MM.1S (cell line): ENCODE data around the gene CTXN1.

Experiments used
- DNase-seq: peaks from one replicate; pipeline ENCODE4 v3.0.0-alpha.2; 2015
- H2AFZ ChIP-seq: fragments of 300-600 bp; sonication (generic); 2 replicates; pipeline ENCODE4 v1.6.0; 2016; ENCODE audit warnings: antibody characterized with exemption, low read length
- H3F3A ChIP-seq: fragments of 300-600 bp; sonication (generic); 2 replicates; pipeline ENCODE4 v1.6.1; 2016; ENCODE audit warnings: mild to moderate bottlenecking, antibody characterized with exemption, low read length, moderate library complexity, mixed read lengths; ENCODE audit not compliant: insufficient read depth
- H3K27ac ChIP-seq: fragments of 300-600 bp; sonication (generic); 2 replicates; pipeline ENCODE4 v1.5.1; 2016; ENCODE audit warnings: mild to moderate bottlenecking, low read length
- H3K27me3 ChIP-seq: fragments of 300-600 bp; sonication (generic); replicated peaks from 2 replicates; pipeline ENCODE4 v1.6.0; 2016; ENCODE audit warnings: low read length; ENCODE audit not compliant: insufficient read depth
- H3K36me3 ChIP-seq: fragments of 300-600 bp; sonication (generic); replicated peaks from 2 replicates; pipeline ENCODE4 v1.6.1; 2016; ENCODE audit warnings: mild to moderate bottlenecking, low read length, mixed read lengths; ENCODE audit not compliant: insufficient read depth
- H3K4me1 ChIP-seq: fragments of 300-600 bp; sonication (generic); 2 replicates; pipeline ENCODE4 v1.6.1; 2016; ENCODE audit warnings: low read length, mixed read lengths
- H3K4me2 ChIP-seq: fragments of 300-600 bp; sonication (generic); 2 replicates; pipeline ENCODE4 v1.6.0; 2016; ENCODE audit warnings: low read depth, low read length
- H3K4me3 ChIP-seq: fragments of 300-600 bp; sonication (generic); 2 replicates; pipeline ENCODE4 v1.5.1; 2016; ENCODE audit warnings: low read length, mixed read lengths
- H3K79me2 ChIP-seq: fragments of 300-600 bp; sonication (generic); 2 replicates; pipeline ENCODE4 v1.6.1; 2016; ENCODE audit warnings: mixed run types, low read length, mixed read lengths
- H3K9ac ChIP-seq: fragments of 300-600 bp; sonication (generic); 2 replicates; pipeline ENCODE4 v1.6.1; 2016; ENCODE audit warnings: low read length, mixed read lengths
- H3K9me2 ChIP-seq: fragments of 300-600 bp; sonication (generic); replicated peaks from 2 replicates; pipeline ENCODE4 v1.6.1; 2016; ENCODE audit warnings: mild to moderate bottlenecking, low read length, mixed read lengths; ENCODE audit not compliant: insufficient read depth
- H3K9me3 ChIP-seq: fragments of 300-600 bp; sonication (generic); replicated peaks from 2 replicates; pipeline ENCODE4 v1.6.1; 2016; ENCODE audit warnings: mild to moderate bottlenecking, low read length, mixed read lengths; ENCODE audit not compliant: insufficient read depth
- H4K20me1 ChIP-seq: fragments of 300-600 bp; sonication (generic); 2 replicates; pipeline ENCODE4 v1.6.1; 2016; ENCODE audit warnings: mild to moderate bottlenecking, low read length, moderate library complexity, mixed read lengths; ENCODE audit not compliant: insufficient read depth
- CTCF ChIP-seq: fragments of 300-600 bp; sonication (generic); IDR thresholded peaks from 2 replicates; pipeline ENCODE4 v1.5.1; 2016; ENCODE audit warnings: antibody characterized with exemption, low read length, mixed read lengths
- EZH2 ChIP-seq: fragments of 300-600 bp; sonication (generic); optimal IDR thresholded peaks from 2 replicates; pipeline ENCODE3; 2017; ENCODE audit warnings: low read depth, mild to moderate bottlenecking, antibody characterized with exemption, low read length, mixed read lengths
- EZH2phosphoT487 ChIP-seq: fragments of 300-600 bp; sonication (generic); IDR thresholded peaks from 2 replicates; pipeline ENCODE4 v1.6.1; 2018; ENCODE audit warnings: antibody characterized with exemption, low read length

Gene CTXN1

GRCh38 chr19:7899751-7900378 is 26.1 kb downstream of the CTXN1 start:
- H3K9me3 ChIP-seq, result no peaks in the 10 kb centered on the region
- no peak overlapping the region for H3K9ac ChIP-seq
- H3F3A ChIP-seq, result no peaks in the 10 kb centered on the region
- no peaks in the 10 kb centered on the region for H3K9me2 ChIP-seq
- no peak for DNase-seq
- H3K27me3 ChIP-seq, result peaks cover 32% of the 10 kb centered on the region
- H3K79me2 ChIP-seq, result peaks cover 14% of the 10 kb centered on the region
- H3K4me3 ChIP-seq, result no peak overlapping the region
- no peak for TF ChIP-seq CTCF
- TF ChIP-seq EZH2, result no peak
- no peak for TF ChIP-seq EZH2phosphoT487
- no peak overlapping the region for H3K4me2 ChIP-seq
- no peak overlapping the region for H2AFZ ChIP-seq
- no peak overlapping the region for H3K27ac ChIP-seq
- peaks cover 6% of the 10 kb centered on the region; the same call in 1 of the 2 replicates for H4K20me1 ChIP-seq
- peaks cover 8% of the 10 kb centered on the region; the same call in 1 of the 2 replicates for H3K4me1 ChIP-seq
- no peaks in the 10 kb centered on the region for H3K36me3 ChIP-seq

DNA sequence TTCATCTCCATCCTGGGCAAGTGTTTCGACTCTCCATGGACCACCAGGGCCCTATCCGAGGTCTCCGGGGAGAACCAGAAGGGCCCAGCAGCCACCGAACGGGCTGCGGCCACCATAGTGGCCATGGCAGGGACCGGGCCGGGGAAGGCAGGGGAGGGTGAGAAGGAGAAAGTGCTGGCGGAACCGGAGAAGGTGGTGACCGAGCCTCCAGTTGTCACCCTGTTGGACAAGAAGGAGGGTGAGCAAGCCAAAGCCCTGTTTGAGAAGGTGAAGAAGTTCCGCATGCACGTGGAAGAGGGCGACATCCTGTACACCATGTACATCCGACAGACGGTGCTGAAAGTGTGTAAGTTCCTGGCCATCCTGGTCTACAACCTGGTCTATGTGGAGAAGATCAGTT is 27.0 kb downstream of the CTXN1 start:
- Histone ChIP-seq H3K4me2 (no peak overlapping the region), H3K4me1 (peaks cover 5% of the 10 kb centered on the region; the same call in 1 of the 2 replicates), H3K9me2 (no peaks in the 10 kb centered on the region), H3K27ac (no peak overlapping the region), H3K9ac (no peak overlapping the region), H3K79me2 (peaks cover 6% of the 10 kb centered on the region), H2AFZ (no peak overlapping the region), H3K9me3 (no peaks in the 10 kb centered on the region), H3K36me3 (no peaks in the 10 kb centered on the region), H4K20me1 (no peaks in the 10 kb centered on the region), H3K27me3 (peaks cover 41% of the 10 kb centered on the region), H3K4me3 (no peak overlapping the region), H3F3A (no peaks in the 10 kb centered on the region)
- no peak for DNase-seq
- TF ChIP-seq EZH2phosphoT487 (no peak), EZH2 (no peak), CTCF (no peak)

DNA sequence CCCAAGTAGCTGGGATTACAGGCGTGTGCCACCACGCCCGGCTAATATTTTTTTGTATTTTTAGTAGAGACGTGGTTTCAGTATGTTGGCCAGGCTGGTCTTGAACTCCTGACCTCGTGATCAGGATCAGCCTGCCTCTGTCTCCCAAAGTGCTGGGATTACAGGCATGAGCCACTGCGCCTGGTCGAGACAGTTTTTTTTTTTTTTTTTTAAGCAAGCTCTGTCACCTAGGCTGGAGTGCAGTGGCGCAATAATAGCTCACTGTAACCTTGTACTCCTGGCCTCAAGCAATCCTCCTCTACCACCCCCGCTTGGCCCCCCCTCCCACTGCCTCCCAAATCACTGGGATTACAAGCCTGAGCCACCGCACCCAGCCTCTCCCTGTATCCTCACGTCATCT is 28.6 kb downstream of the CTXN1 start:
- H3K27ac ChIP-seq, result no peak overlapping the region
- H3K36me3 ChIP-seq, result no peaks in the 10 kb centered on the region
- H3K4me2 ChIP-seq, result no peak overlapping the region
- DNase-seq, result no peak
- no peaks in the 10 kb centered on the region for H3K9me2 ChIP-seq
- H3K79me2 ChIP-seq, result no peaks in the 10 kb centered on the region
- H4K20me1 ChIP-seq, result no peaks in the 10 kb centered on the region
- H3F3A ChIP-seq, result no peaks in the 10 kb centered on the region
- no peaks in the 10 kb centered on the region for H3K4me1 ChIP-seq
- TF ChIP-seq EZH2phosphoT487 (no peak), CTCF (no peak), EZH2 (no peak)
- H2AFZ ChIP-seq, result no peak overlapping the region
- H3K9ac ChIP-seq, result no peak overlapping the region
- peaks cover 55% of the 10 kb centered on the region for H3K27me3 ChIP-seq
- no peak overlapping the region for H3K4me3 ChIP-seq
- no peaks in the 10 kb centered on the region for H3K9me3 ChIP-seq
